H1 (cell line): Measurements from ENCODE around the gene NRN1L. TPM values are rescaled to one million over a fixed set of nuclear protein-coding genes. Genes with fewer than 3 reads are reported as not detected.

Experiments
- CTCF ChIA-PET: fragments of 300-600 bp; sonication (Branson Sonifier 250); formaldehyde crosslinking; loops from one replicate; lab custom pipeline; 2021; ENCODE audit not compliant: partially characterized antibody; lab: Charles Lee
- POLR2A ChIA-PET: fragments of 300-600 bp; sonication (Branson Sonifier 250); formaldehyde crosslinking; loops from one replicate; lab custom pipeline; 2021; ENCODE audit warnings: inconsistent platforms; ENCODE audit not compliant: partially characterized antibody; lab: Charles Lee
- DNase-seq, 2 experiments: peaks; one replicate each; pipeline versions ENCODE4 v3.0.0 to v3.0.0-alpha.2; 2010 to 2022; ENCODE audit warnings: low spot score in 2 of 2, low read depth in 1 of 2, mixed read lengths in 1 of 2
- FAIRE-seq: peaks from 2 replicates; lab custom pipeline; 2011; peaks lifted over from hg19 to GRCh38; lab: Jason Lieb, UNC
- H2AFZ ChIP-seq: 2 replicates; pipeline ENCODE4 v1.8.1; 2012; ENCODE audit warnings: low read length, inconsistent platforms
- H2AK5ac ChIP-seq: 2 replicates; pipeline ENCODE4 v1.6.1; 2013; ENCODE audit warnings: low read depth, low read length
- H2BK120ac ChIP-seq: replicated peaks from 2 replicates; pipeline ENCODE3; 2013; ENCODE audit warnings: low read depth, low read length, inconsistent platforms
- H2BK12ac ChIP-seq: 2 replicates; pipeline ENCODE4 v1.6.1; 2013; ENCODE audit warnings: low read depth, low read length
- H2BK15ac ChIP-seq: 2 replicates; pipeline ENCODE4 v1.6.1; 2013; ENCODE audit warnings: low read length
- H2BK20ac ChIP-seq: 2 replicates; pipeline ENCODE4 v1.6.1; 2013; ENCODE audit warnings: low read length
- H2BK5ac ChIP-seq: 2 replicates; pipeline ENCODE4 v1.6.1; 2013; ENCODE audit warnings: low read depth, low read length
- H3K14ac ChIP-seq: 2 replicates; pipeline ENCODE4 v1.6.1; 2013; ENCODE audit warnings: inconsistent platforms; ENCODE audit not compliant: insufficient read length
- H3K18ac ChIP-seq: 2 replicates; pipeline ENCODE4 v1.6.1; 2013; ENCODE audit warnings: low read length; ENCODE audit errors: extremely low read depth
- H3K23ac ChIP-seq: 2 replicates; pipeline ENCODE4 v1.6.1; 2013; ENCODE audit warnings: inconsistent platforms; ENCODE audit not compliant: insufficient read length
- H3K23me2 ChIP-seq: 2 replicates; pipeline ENCODE4 v1.6.1; 2013; ENCODE audit warnings: low read depth, low read length
- H3K27ac ChIP-seq: 2 replicates; pipeline ENCODE4 v1.6.1; 2011; ENCODE audit warnings: low read depth, low read length, inconsistent platforms
- H3K27me3 ChIP-seq, 4 experiments: replicated peaks in 1 of 4; 1 replicate in 1 of 4; 2 replicates in 3 of 4; pipeline versions ENCODE4 v1.6.1 to v1.8.1; 2011 to 2013; ENCODE audit warnings: low read length in 3 of 4, mild to moderate bottlenecking in 3 of 4, inconsistent platforms in 2 of 4, mixed read lengths in 2 of 4, moderate library complexity in 1 of 4; ENCODE audit not compliant: control insufficient read depth in 3 of 4, insufficient read depth in 3 of 4; ENCODE audit errors: extremely low read depth in 1 of 4
- H3K36me3 ChIP-seq, 4 experiments: 2 replicates each; pipeline versions ENCODE4 v1.6.1 to v1.8.1; 2011 to 2013; ENCODE audit warnings: mild to moderate bottlenecking in 4 of 4, low read length in 3 of 4, moderate library complexity in 2 of 4, control low read depth in 1 of 4, inconsistent platforms in 1 of 4; ENCODE audit not compliant: insufficient read depth in 4 of 4, control insufficient read depth in 2 of 4
- H3K4ac ChIP-seq: replicated peaks from 2 replicates; pipeline ENCODE3; 2013; ENCODE audit warnings: low read length, low read depth, mixed read lengths, inconsistent platforms; ENCODE audit not compliant: insufficient read length
- H3K4me1 ChIP-seq, 4 experiments: replicated peaks in 1 of 4; 1 replicate in 1 of 4; 2 replicates in 3 of 4; pipeline versions ENCODE4 v1.6.1 to v1.8.1; 2011 to 2013; ENCODE audit warnings: low read length in 3 of 4, inconsistent platforms in 2 of 4, mixed read lengths in 1 of 4; ENCODE audit not compliant: insufficient read depth in 4 of 4, control insufficient read depth in 3 of 4
- H3K4me2 ChIP-seq, 2 experiments: 2 replicates each; pipeline versions ENCODE4 v1.6.1 to v1.8.1; 2011 to 2013; ENCODE audit warnings: low read depth in 2 of 2, low read length in 2 of 2, control low read depth in 1 of 2, inconsistent platforms in 1 of 2, mild to moderate bottlenecking in 1 of 2; ENCODE audit not compliant: insufficient read depth in 1 of 2
- H3K4me3 ChIP-seq, 4 experiments: fragments of 200-600, 300-600 bp in 1 of 4; sonication (generic), shearing (Covaris generic), sonication (Bioruptor Twin) in 1 of 4; 2 replicates each; pipeline versions ENCODE4 v1.5.1 to v1.8.1; 2011 to 2016; ENCODE audit warnings: low read length in 4 of 4, low read depth in 3 of 4, control low read depth in 2 of 4, inconsistent platforms in 2 of 4, mild to moderate bottlenecking in 2 of 4, mixed read lengths in 1 of 4, moderate library complexity in 1 of 4; ENCODE audit not compliant: insufficient read depth in 2 of 4; ENCODE audit errors: extremely low read depth in 1 of 4
- H3K56ac ChIP-seq: replicated peaks from 2 replicates; pipeline ENCODE3; 2013; ENCODE audit warnings: low read depth, mild to moderate bottlenecking, mixed read lengths, low read length, inconsistent platforms; ENCODE audit not compliant: insufficient read length
- H3K79me1 ChIP-seq: 2 replicates; pipeline ENCODE4 v1.6.1; 2013; ENCODE audit warnings: low read depth, low read length, control low read depth
- H3K79me2 ChIP-seq, 2 experiments: 2 replicates each; pipeline versions ENCODE4 v1.6.1 to v1.8.1; 2012 to 2013; ENCODE audit warnings: low read length in 2 of 2, mild to moderate bottlenecking in 2 of 2, inconsistent platforms in 1 of 2; ENCODE audit not compliant: insufficient read depth in 2 of 2, control insufficient read depth in 1 of 2
- H3K9ac ChIP-seq, 4 experiments: replicated peaks in 1 of 4; 1 replicate in 1 of 4; 2 replicates in 3 of 4; pipeline versions ENCODE4 v1.6.1 to v1.8.1; 2011 to 2013; ENCODE audit warnings: low read depth in 3 of 4, low read length in 3 of 4, control low read depth in 2 of 4, mild to moderate bottlenecking in 2 of 4, moderate library complexity in 2 of 4, inconsistent platforms in 1 of 4; ENCODE audit errors: extremely low read depth in 1 of 4
- H3K9me3 ChIP-seq, 2 experiments: 2 replicates each; pipeline versions ENCODE4 v1.6.1 to v1.8.1; 2012 to 2013; ENCODE audit warnings: mild to moderate bottlenecking in 2 of 2, moderate library complexity in 2 of 2, control low read depth in 1 of 2, inconsistent platforms in 1 of 2, low read depth in 1 of 2, low read length in 1 of 2, mixed read lengths in 1 of 2; ENCODE audit not compliant: insufficient read depth in 2 of 2
- H4K20me1 ChIP-seq, 2 experiments: replicated peaks in 1 of 2; 2 replicates each; pipeline versions ENCODE3 to v1.8.1; 2011 to 2013; ENCODE audit warnings: inconsistent platforms in 2 of 2, low read length in 2 of 2, mild to moderate bottlenecking in 1 of 2; ENCODE audit not compliant: insufficient read depth in 2 of 2, control insufficient read depth in 1 of 2
- H4K5ac ChIP-seq: 2 replicates; pipeline ENCODE4 v1.6.1; 2013; ENCODE audit warnings: low read length, low read depth, mixed read lengths, inconsistent platforms; ENCODE audit not compliant: insufficient read length
- H4K8ac ChIP-seq: 2 replicates; pipeline ENCODE4 v1.8.0; 2013; ENCODE audit warnings: mild to moderate bottlenecking, moderate library complexity, low read length, inconsistent platforms; ENCODE audit not compliant: insufficient read depth; ENCODE audit errors: extremely low read depth
- H4K91ac ChIP-seq: replicated peaks from 2 replicates; pipeline ENCODE3; 2013; ENCODE audit warnings: low read length, mixed read lengths, inconsistent platforms; ENCODE audit not compliant: insufficient read length
- CREB1 ChIP-seq: IDR thresholded peaks from 2 replicates; pipeline ENCODE4 v1.6.1; 2012; ENCODE audit warnings: inconsistent platforms
- EP300 ChIP-seq, 2 experiments: IDR thresholded peaks; 1 replicate in 1 of 2; 2 replicates in 1 of 2; pipeline ENCODE4 v1.6.1; 2011 to 2012; ENCODE audit warnings: low read depth in 2 of 2, low read length in 2 of 2, mild to moderate bottlenecking in 2 of 2, borderline replicate concordance in 1 of 2, inconsistent platforms in 1 of 2, moderate library complexity in 1 of 2
- GABPA ChIP-seq: IDR thresholded peaks from 2 replicates; pipeline ENCODE4 v1.6.1; 2011; ENCODE audit warnings: mild to moderate bottlenecking, low read length, moderate library complexity, borderline replicate concordance; ENCODE audit not compliant: insufficient read depth
- KDM1A ChIP-seq: fragments of 200-600, 300-600 bp; sonication (generic); IDR thresholded peaks from 2 replicates; pipeline ENCODE4 v1.7.1; 2016; ENCODE audit warnings: mild to moderate bottlenecking, low read length, borderline replicate concordance
- RAD21 ChIP-seq, 2 experiments: IDR thresholded peaks in 1 of 2; conservative IDR thresholded peaks in 1 of 2; 2 replicates each; pipeline ENCODE4 v1.6.1; 2011; ENCODE audit warnings: low read depth in 2 of 2, low read length in 2 of 2, improper control_type of control experiment in 1 of 2, inconsistent platforms in 1 of 2, mild to moderate bottlenecking in 1 of 2, moderate library complexity in 1 of 2
- SIN3A ChIP-seq, 2 experiments: IDR thresholded peaks in 1 of 2; conservative IDR thresholded peaks in 1 of 2; 2 replicates each; pipeline ENCODE4 v1.6.1; 2011 to 2012; ENCODE audit warnings: low read length in 2 of 2, improper control_type of control experiment in 1 of 2, low read depth in 1 of 2, mild to moderate bottlenecking in 1 of 2
- TCF12 ChIP-seq: IDR thresholded peaks from 2 replicates; pipeline ENCODE4 v1.6.1; 2011; ENCODE audit warnings: low read depth, mild to moderate bottlenecking, low read length
- WGBS, 2 experiments: shearing (Covaris generic) in 1 of 2; methylation state at CpG; one replicate each; pipeline versions ENCODE4 v1.1.6 to v1.1.7; 2013 to 2015; ENCODE audit warnings: low lambda C conversion rate in 2 of 2, mixed read lengths in 2 of 2, inconsistent platforms in 1 of 2, low coverage in 1 of 2, missing lambda C conversion rate in 1 of 2; ENCODE audit not compliant: insufficient replicate concordance in 2 of 2, insufficient coverage in 1 of 2, insufficient read length in 1 of 2; ENCODE audit errors: extremely low coverage in 1 of 2, missing lambda C conversion rate in 1 of 2; 5-methylcytosine and 5-hydroxymethylcytosine counted together
- polyA plus RNA-seq, 7 experiments: library from polyadenylated mRNA; depleted of rRNA in 3 of 7; stranded (reverse) in 5 of 7; unstranded in 2 of 7; fragments of >200 nt in 5 of 7; fragments of 200-250 nt in 2 of 7; gene quantifications; 1 replicate in 5 of 7; 2 replicates in 1 of 7; 4 replicates in 1 of 7; pipeline versions ENCODE4 v1.2.1 to v1.2.3, GENCODE V29; 2011 to 2013; ENCODE audit warnings: missing spikeins in 2 of 7, mixed read lengths in 2 of 7
- total RNA-seq: library from RNA; stranded (reverse); fragmentation: NEBNext Ultra II Directional; extraction: Animal tissue kit (Norgen Biotek cat#: 25700); gene quantifications from 2 replicates; pipeline ENCODE4 v1.2.1, GENCODE V29; 2021
- TF ChIP-seq, protein P1 (sequence below): IDR thresholded peaks from 2 replicates; pipeline ENCODE4 v1.6.1; 2011; ENCODE audit warnings: low read depth, mild to moderate bottlenecking, low read length; ENCODE audit not compliant: insufficient read depth

The NRN1L gene
- total and polyA plus RNA-seq, 2 of the 8 experiments (the other 6 are each of a cell fraction or from before 2014, with no cell fraction given) = 4.1 to 35.2 TPM

DNA sequence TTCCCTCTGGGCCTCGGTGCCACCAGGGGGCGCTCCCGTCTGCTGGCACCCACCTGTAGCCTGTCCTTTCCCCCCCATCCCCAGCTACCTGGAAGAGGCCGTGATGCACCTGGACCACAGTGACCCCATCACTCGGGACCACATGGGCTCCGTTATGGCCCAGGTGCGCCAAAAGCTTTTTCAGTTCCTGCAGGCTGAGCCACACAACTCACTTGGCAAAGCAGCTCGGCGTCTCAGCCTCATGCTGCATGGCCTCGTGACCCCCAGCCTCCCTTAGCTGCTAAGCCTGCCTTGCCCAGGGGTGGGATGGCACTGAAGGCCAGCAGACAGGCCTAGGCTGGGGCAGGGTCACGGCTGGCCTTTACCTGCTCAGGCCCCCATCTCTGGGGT is 818 bp upstream of the NRN1L start:
- peak in 1 of 2 experiments; percentile 90 for DNase-seq
- Histone ChIP-seq H3K56ac (no peak overlapping the region), H3K4me3 (no peak overlapping the region), H3K36me3 (peaks cover 24 to 40% (median 31%) of the 10 kb centered on the region in 4 experiments), H3K23me2 (0 out of 2 replicates have a peak, but pooled peaks cover 2% of the 10 kb centered on the region), H3K9ac (no peak overlapping the region), H3K27me3 (no peaks in the 10 kb centered on the region), H3K9me3 (no peaks in the 10 kb centered on the region), H2AFZ (no peak overlapping the region), H3K4ac (no peak overlapping the region), H3K14ac (no peak overlapping the region), H2BK5ac (no peak overlapping the region; the same call in 1 of the 2 replicates), H2BK120ac (no peak overlapping the region), H4K8ac (peak overlapping the region; percentile 53; the same call in 1 of the 2 replicates), H4K91ac (no peak overlapping the region), H3K27ac (no peak overlapping the region), H3K18ac (no peak overlapping the region), H2BK15ac (0 out of 2 replicates have a peak overlapping the region, but pooled peaks have one; percentile 16), H3K79me1 (no peaks in the 10 kb centered on the region), H2AK5ac (no peak overlapping the region), H2BK20ac (no peak overlapping the region), H3K4me2 (no peak overlapping the region), H3K4me1 (peaks cover 5 to 15% (median 11%) of the 10 kb centered on the region in 4 experiments), H4K5ac (no peak overlapping the region), H4K20me1 (peaks cover 11 to 17% of the 10 kb centered on the region in 2 experiments), H3K23ac (no peak overlapping the region), H2BK12ac (no peak overlapping the region), H3K79me2 (no peaks in the 10 kb centered on the region)
- ChIA-PET POLR2A (interaction anchor here (0.6 to 6.3 kb wide), 14 partner anchors 9 to 525 kb away, joined by 3 to 45 read pairs (median 4); partner anchors contain the start of genes CTRL, EDC4, LCAT and PSKH1), CTCF (interaction anchor here (0.7 to 21.8 kb wide), 51 partner anchors 8 to 370 kb away, joined by 3 to 623 read pairs (median 5); partner anchors contain the start of genes CENPT, CTRL, DDX28 and DPEP2NB)
- 60% methylated on average over 10 of the region's 11 CpGs; no CpG with 5 or more reads in 1 of the 2 experiments for WGBS, 2 experiments
- FAIRE-seq = no peak
- TF ChIP-seq EP300 (IDR thresholded peaks at IDR 0.05; ENCODE audit: borderline replicate concordance in 1 of 2, low read depth in 2 of 2, low read length in 2 of 2) (peak in 1 of 2 experiments; percentile 31; a peak in 1 of 3 replicates), GABPA (0 out of 2 replicates have a peak, but pooled peaks have one; percentile 72), TCF12 (peak; percentile 45; the same call in 1 of the 2 replicates), KDM1A (no peak), CREB1 (0 out of 2 replicates have a peak, but pooled peaks have one; percentile 16), SIN3A (conservative IDR thresholded peaks at IDR 0.05 in 1 of 2, IDR thresholded peaks at IDR 0.05 in 1 of 2; ENCODE audit: low read depth in 1 of 2, low read length in 2 of 2) (peak in 1 of 2 experiments; percentile 64; a peak in 1 of 4 replicates), RAD21 (IDR thresholded peaks at IDR 0.05 in 1 of 2, conservative IDR thresholded peaks at IDR 0.05 in 1 of 2; ENCODE audit: low read depth in 2 of 2, low read length in 2 of 2) (peak; percentile 83 to 87)
- TF ChIP-seq, protein P1, sequence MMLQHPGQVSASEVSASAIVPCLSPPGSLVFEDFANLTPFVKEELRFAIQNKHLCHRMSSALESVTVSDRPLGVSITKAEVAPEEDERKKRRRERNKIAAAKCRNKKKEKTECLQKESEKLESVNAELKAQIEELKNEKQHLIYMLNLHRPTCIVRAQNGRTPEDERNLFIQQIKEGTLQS = no peak
